Aorta (tissue), 5 donors: ENCODE measurements around the gene SPG7. TPM values are rescaled to one million over a fixed set of nuclear protein-coding genes. Genes with fewer than 3 reads are reported as not detected.

Source experiments
- ATAC-seq: fragments of 200-7000 bp; cut with Tn5 transposase; one replicate; pipeline ENCODE4 v1.9.1; 2022; ENCODE audit warnings: moderate library complexity; ENCODE audit not compliant: low FRiP score
- DNase-seq, 2 donors: peaks; one replicate each; pipeline ENCODE4 v3.0.0-alpha.2; 2020
- H3K27ac ChIP-seq, 2 donors: one replicate each; pipeline ENCODE4 v1.5.1; 2013; ENCODE audit warnings: low read length in 2 of 2, mild to moderate bottlenecking in 2 of 2, moderate library complexity in 2 of 2, control low read depth in 1 of 2, inconsistent platforms in 1 of 2, low read depth in 1 of 2
- H3K27me3 ChIP-seq, 2 donors: one replicate each; pipeline ENCODE4 v1.6.1; 2013; ENCODE audit warnings: control low read depth in 1 of 2, low read length in 1 of 2, mild to moderate bottlenecking in 1 of 2, moderate library complexity in 1 of 2; ENCODE audit not compliant: insufficient read depth in 2 of 2, control insufficient read depth in 1 of 2
- H3K36me3 ChIP-seq, 2 donors: one replicate each; pipeline ENCODE4 v1.6.1; 2013; ENCODE audit warnings: control low read depth in 1 of 2, low read length in 1 of 2, mild to moderate bottlenecking in 1 of 2; ENCODE audit not compliant: insufficient read depth in 2 of 2, control insufficient read depth in 1 of 2
- H3K4me1 ChIP-seq, 2 donors: one replicate each; pipeline ENCODE4 v1.6.1; 2013; ENCODE audit warnings: low read length in 2 of 2, control low read depth in 1 of 2, mild to moderate bottlenecking in 1 of 2, moderate library complexity in 1 of 2; ENCODE audit not compliant: insufficient read depth in 2 of 2, control insufficient read depth in 1 of 2
- H3K4me3 ChIP-seq, 2 donors: one replicate each; pipeline ENCODE4 v1.5.1; 2013; ENCODE audit warnings: low read length in 2 of 2, control low read depth in 1 of 2, mild to moderate bottlenecking in 1 of 2
- H3K9me3 ChIP-seq: one replicate; pipeline ENCODE4 v1.6.1; 2013; ENCODE audit warnings: mild to moderate bottlenecking, low read length; ENCODE audit not compliant: control insufficient read depth
- WGBS, 2 donors: extraction: QIAGEN DNeasy Blood & Tissue Kit; methylation state at CpG; one replicate each; pipeline ENCODE4 v1.1.7; 2013; 5-methylcytosine and 5-hydroxymethylcytosine counted together
- intact Hi-C, 2 donors: fragments of 100-400 bp; cut with DNase I; formaldehyde crosslinking; loops; one replicate each; pipeline versions ENCODE4 v1.14.2 to v1.15.0; 2022
- polyA plus RNA-seq, 2 donors: library from polyadenylated mRNA; stranded (reverse); fragments of 200-250 nt; gene quantifications; one replicate each; pipeline ENCODE4 v1.2.3, GENCODE V29; 2013
- total RNA-seq, 2 donors: library from RNA; stranded (reverse); fragmentation: NEBNext Ultra II Directional; extraction: Animal tissue kit (Norgen Biotek cat#: 25700); gene quantifications; one replicate each; pipeline ENCODE4 v1.2.1, GENCODE V29; 2021
- donor health status: healthy with polysubstance abuse.
- donor health status: Bipolar disorder and iron deficiency.
- donor health status: DM: no; HTN: no; CAD: no.
- donor health status: DM: no; HTN: no; CAD: no.
- donor health status: DM: yes; HTN: yes; CAD: no.

Gene SPG7
- total and polyA plus RNA-seq, 4 donors, result 28.4 to 171 (median 100) TPM

DNA sequence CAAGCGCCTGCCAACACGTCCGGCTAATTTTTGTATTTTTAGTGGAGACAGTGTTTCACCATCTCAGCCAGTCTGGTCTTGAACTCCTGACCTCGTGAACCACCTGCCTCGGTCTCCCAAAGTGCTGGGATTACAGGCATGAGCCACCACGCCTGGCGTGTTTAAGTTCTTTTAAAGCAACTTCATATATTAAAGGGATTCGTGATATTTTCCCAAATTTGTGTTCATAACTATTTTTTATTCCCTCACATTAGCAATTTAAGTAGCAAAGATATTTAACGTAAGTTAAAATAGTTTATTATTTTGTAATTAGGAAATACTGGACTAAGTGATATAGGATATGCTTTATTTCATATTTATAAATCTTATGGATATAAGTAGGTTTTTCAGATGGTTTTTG lies 4.2 kb downstream of the SPG7 start:
- intact Hi-C loops, result no loop called here
- no peaks in the 10 kb centered on the region for H3K4me1 ChIP-seq
- H3K9me3 ChIP-seq, result no peaks in the 10 kb centered on the region
- DNase-seq (no peak), ATAC-seq (no peak)
- H3K27ac ChIP-seq, result no peak overlapping the region
- no peak overlapping the region for H3K4me3 ChIP-seq
- no peaks in the 10 kb centered on the region for H3K27me3 ChIP-seq
- peaks cover 3% of the 10 kb centered on the region in 2 donors for H3K36me3 ChIP-seq
- 86 to 90% methylated on average over 9 of the region's 9 CpGs for WGBS, 2 donors

DNA sequence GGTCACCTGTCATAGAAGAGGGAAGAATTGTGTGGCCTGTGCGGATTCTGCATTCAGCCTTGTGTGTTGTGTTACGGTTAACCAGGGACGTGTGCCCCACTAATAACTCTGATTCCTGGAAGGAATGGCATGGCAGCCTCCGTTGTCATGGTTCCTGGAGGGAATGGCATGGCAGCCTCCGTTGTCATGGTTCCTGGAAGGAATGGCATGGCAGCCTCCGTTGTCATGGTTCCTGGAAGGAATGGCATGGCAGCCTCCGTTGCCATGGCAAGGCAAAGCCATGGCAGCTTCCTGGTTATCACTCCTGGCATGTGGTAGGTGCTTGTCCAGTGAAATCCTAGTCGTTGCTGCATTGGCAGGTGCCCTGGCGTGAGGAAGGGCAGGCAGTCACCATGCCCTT lies 8.9 kb downstream of the SPG7 start:
- Histone ChIP-seq H3K27me3 (no peaks in the 10 kb centered on the region), H3K4me1 (no peaks in the 10 kb centered on the region), H3K27ac (no peak overlapping the region), H3K36me3 (peaks cover 3 to 6% of the 10 kb centered on the region in 2 donors), H3K4me3 (no peak overlapping the region), H3K9me3 (no peaks in the 10 kb centered on the region)
- intact Hi-C loops, result no loop called here
- DNase-seq, result no peak
- WGBS, 2 donors, result 81 to 84% methylated on average over 9 of the region's 9 CpGs
- ATAC-seq, result no peak

DNA sequence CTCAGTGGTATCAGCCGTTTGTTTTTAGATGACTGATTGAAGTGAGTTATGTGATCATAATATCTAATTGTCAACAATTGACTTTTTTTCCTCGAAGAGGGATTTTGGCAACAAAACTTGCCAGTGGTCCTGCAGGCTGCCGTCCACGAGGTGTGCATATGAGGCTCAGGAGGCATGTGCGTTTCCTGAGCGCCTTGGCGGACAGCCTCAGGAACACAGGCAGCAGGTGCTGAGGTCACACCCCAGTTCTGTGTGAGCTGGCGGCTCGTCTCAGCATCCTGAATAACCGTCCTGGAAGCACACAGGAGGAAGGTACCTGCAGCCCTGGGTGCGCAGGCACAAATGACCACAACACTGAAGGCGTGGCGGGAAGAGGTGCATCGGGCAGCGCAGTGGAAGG lies 11.7 kb downstream of the SPG7 start:
- Histone ChIP-seq H3K4me1 (no peaks in the 10 kb centered on the region), H3K9me3 (no peaks in the 10 kb centered on the region), H3K36me3 (peaks cover 0 to 11% of the 10 kb centered on the region in 2 donors), H3K27ac (no peak overlapping the region), H3K27me3 (no peaks in the 10 kb centered on the region), H3K4me3 (no peak overlapping the region)
- 83 to 90% methylated on average over 15 of the region's 15 CpGs for WGBS, 2 donors
- ATAC-seq (no peak), DNase-seq (no peak)
- intact Hi-C loops, result no loop called here

DNA sequence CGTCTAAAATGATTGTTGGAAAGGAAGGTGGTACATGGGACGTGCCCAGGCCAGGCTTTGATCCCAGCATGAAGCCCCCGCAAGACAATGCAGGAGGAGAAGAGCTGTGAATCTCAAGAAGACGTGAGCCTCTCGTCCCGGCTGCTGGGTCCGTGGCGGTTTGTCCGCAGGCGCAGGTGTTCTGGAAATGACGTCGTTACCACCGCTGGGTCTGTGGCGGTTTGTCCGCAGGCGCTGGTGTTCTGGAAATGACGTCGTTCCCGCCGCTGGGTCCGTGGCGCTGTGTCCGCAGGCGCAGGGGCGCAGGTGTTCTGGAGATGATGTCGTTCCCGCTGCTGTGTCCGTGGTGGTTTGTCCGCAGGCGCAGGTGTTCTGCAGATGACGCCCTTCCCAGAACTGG lies 14.1 kb downstream of the SPG7 start:
- H3K36me3 ChIP-seq, result peaks cover 0 to 11% of the 10 kb centered on the region in 2 donors
- 91 to 92% methylated on average over 31 of the region's 31 CpGs for WGBS, 2 donors
- DNase-seq (no peak), ATAC-seq (no peak)
- no peaks in the 10 kb centered on the region for H3K27me3 ChIP-seq
- H3K4me3 ChIP-seq, result no peak overlapping the region
- no peaks in the 10 kb centered on the region for H3K9me3 ChIP-seq
- H3K4me1 ChIP-seq, result no peaks in the 10 kb centered on the region
- intact Hi-C loops, result no loop called here
- no peak overlapping the region for H3K27ac ChIP-seq

DNA sequence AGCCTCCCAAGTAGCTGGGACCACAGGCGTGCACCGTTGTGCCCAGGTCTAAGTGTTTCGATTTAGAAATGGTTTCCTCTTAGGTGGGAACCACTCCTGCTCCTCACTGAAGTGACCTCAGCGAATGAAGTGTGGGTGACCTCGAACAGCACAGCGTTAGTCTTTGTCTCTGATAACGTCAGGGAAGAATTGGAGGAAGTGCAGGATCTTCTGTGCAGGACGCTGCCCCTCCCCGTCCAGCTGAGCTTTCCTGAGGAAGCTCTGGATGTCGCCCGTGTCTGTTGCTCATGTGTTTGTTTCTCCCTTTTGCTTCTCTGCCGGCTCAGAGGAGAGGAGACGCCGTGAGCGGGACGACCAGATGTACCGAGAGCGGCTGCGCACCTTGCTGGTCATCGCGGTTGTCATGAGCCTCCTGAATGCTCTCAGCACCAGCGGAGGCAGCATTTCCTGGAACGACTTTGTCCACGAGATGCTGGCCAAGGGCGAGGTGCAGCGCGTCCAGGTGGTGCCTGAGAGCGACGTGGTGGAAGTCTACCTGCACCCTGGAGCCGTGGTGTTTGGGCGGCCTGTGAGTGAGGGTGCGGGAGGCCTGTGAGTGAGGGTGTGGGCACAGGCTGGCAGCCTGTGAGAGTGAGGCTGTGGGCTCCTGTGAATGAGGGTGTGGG lies 15.6 kb downstream of the SPG7 start:
- ATAC-seq (no peak), DNase-seq (no peak)
- H3K36me3 ChIP-seq, result peaks cover 0 to 7% of the 10 kb centered on the region in 2 donors
- no peaks in the 10 kb centered on the region for H3K27me3 ChIP-seq
- 91 to 92% methylated on average over 31 to 32 of the region's 32 CpGs for WGBS, 2 donors
- H3K27ac ChIP-seq, result no peak overlapping the region
- no peak overlapping the region for H3K4me3 ChIP-seq
- H3K9me3 ChIP-seq, result no peaks in the 10 kb centered on the region
- intact Hi-C loops, result no loop called here
- H3K4me1 ChIP-seq, result no peaks in the 10 kb centered on the region

DNA sequence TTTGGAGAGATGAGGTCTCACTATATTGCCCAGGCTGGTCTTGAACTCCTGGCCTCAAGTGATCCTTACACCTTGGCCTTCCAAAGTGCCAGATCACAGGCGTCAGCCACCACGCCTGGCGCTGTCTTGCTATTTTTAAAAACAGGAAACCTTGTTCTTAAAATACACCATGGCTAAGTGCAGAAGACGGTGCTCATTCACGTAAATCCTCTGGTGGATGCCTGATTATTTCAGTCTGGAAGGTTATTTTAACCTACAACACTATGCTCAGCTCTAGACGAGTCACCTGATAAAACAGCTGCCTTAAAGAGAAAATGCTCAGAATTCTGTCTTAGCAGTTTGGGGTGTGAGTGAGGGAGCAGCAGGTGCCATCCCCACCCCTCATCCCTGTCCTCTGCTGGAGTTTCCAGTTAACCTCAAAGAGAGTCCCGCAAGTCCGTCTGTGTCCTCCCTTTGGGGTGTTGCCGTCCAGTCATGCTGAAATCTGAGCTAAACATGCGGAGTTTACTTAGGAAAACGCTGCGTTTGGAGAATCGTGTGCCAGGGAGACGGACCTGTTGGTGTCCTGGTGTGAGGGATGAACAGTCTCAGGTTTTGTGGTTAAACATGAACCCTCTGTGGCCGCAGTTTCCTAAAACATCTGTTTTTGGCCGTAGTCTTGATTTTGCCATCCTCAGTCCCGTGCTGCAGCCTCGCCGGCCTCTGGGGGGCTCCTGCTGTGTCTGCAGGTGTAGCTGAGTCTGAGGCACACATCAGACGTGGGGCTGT lies 17.1 kb downstream of the SPG7 start:
- ATAC-seq (no peak), DNase-seq (no peak)
- Histone ChIP-seq H3K36me3 (peaks cover 0 to 7% of the 10 kb centered on the region in 2 donors), H3K4me1 (no peaks in the 10 kb centered on the region), H3K9me3 (no peaks in the 10 kb centered on the region), H3K27me3 (no peaks in the 10 kb centered on the region), H3K4me3 (no peak overlapping the region), H3K27ac (no peak overlapping the region)
- WGBS, 2 donors, result 72 to 78% methylated on average over 20 of the region's 20 CpGs
- intact Hi-C loops, result no loop called here

DNA sequence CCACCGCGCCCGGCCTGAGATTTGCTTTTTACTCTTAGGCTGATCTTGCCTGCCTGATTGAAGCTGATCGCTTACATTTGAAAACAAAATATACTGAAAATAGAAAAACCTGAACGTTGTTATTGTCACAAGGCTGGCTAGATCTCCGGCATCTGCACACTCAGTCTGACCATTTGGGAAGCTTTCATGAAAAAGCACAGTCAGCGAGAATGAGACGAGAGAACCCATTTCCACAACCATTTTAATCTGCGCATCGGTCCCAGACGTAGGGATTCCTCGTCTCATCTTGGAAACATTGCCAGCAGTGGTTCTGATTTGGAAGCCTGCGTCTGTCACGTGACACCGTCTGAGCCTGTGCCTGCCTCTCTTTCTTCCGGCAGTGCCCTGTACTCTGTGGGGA lies 20.9 kb downstream of the SPG7 start:
- H3K27ac ChIP-seq, result no peak overlapping the region
- no peak for DNase-seq
- 86 to 89% methylated on average over 16 of the region's 16 CpGs for WGBS, 2 donors
- no peak overlapping the region for H3K4me3 ChIP-seq
- intact Hi-C loops, result no loop called here
- H3K27me3 ChIP-seq, result no peaks in the 10 kb centered on the region
- H3K9me3 ChIP-seq, result no peaks in the 10 kb centered on the region
- no peaks in the 10 kb centered on the region for H3K4me1 ChIP-seq
- peaks cover 0 to 5% of the 10 kb centered on the region in 2 donors for H3K36me3 ChIP-seq
- ATAC-seq, result no peak

DNA sequence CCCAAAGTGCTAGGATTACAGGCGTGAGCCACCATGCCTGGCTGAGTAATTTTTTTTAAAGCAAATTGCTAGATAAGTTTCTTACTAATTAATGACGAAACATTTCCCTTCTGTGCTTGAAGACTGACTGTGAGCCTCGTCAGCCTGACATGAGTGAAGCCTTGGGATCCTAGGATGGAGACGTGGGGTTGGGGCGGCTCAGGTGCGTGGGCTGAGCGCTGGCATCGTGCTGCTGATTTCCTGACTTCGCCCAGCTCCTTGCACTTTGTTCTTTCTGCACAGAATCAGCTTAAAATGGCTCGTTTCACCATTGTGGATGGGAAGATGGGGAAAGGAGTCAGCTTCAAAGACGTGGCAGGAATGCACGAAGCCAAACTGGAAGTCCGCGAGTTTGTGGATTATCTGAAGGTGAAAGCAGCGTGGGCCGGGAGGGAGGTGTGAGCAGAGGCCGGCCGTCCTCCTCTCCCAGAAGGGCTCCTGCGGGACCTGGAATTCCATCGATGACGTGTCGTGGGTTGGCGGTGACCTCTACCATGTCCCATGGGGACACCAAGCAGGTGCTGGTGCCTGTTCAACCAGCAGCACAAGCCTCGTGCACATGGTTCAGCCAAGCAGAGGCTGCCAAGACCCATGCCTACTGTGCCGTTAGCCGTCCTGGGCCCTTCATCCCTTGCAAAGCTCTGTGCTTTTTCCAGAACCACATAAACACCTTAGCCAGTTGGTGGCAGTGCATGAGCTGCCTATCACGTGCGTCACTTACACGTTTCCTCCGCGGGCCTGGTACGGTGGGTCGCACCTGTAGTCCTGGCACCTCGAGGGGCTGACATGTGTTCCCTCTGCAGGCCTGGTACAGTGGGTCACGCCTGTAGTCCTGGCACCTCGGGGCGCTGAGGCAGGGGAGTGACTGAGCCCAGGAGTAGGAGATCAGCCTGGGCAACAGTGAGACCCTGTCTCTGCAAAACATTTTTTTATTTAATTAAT lies 22.5 kb downstream of the SPG7 start:
- WGBS, 2 donors, result 88 to 89% methylated on average over 37 of the region's 37 CpGs
- H3K4me1 ChIP-seq, result no peaks in the 10 kb centered on the region
- no peak overlapping the region for H3K27ac ChIP-seq
- no peak overlapping the region for H3K4me3 ChIP-seq
- H3K36me3 ChIP-seq, result peaks cover 0 to 6% of the 10 kb centered on the region in 2 donors
- no peaks in the 10 kb centered on the region for H3K27me3 ChIP-seq
- ATAC-seq, result no peak
- intact Hi-C loops, result no loop called here
- no peak for DNase-seq
- H3K9me3 ChIP-seq, result no peaks in the 10 kb centered on the region
